SH-SY5Y (cell line): Measurements from ENCODE around the gene CHTF18.

ENCODE experiments used
- GATA2 ChIP-seq: IDR thresholded peaks from 2 replicates; pipeline ENCODE4 v1.6.1; 2011; ENCODE audit warnings: mild to moderate bottlenecking, low read depth, low read length
- GATA3 ChIP-seq: IDR thresholded peaks from 2 replicates; pipeline ENCODE4 v1.6.1; 2011; ENCODE audit warnings: low read depth, mild to moderate bottlenecking, low read length, moderate library complexity

The CHTF18 gene

GRCh38 chr16:817001-817906 lies 28.8 kb downstream of the CHTF18 start:
- TF ChIP-seq GATA2: no peak
- TF ChIP-seq GATA3: no peak

- no peak for TF ChIP-seq GATA2
- TF ChIP-seq GATA3: no peak
Measured at GRCh38 chr16:818132-818531, 29.7 kb downstream of the CHTF18 start.

DNA sequence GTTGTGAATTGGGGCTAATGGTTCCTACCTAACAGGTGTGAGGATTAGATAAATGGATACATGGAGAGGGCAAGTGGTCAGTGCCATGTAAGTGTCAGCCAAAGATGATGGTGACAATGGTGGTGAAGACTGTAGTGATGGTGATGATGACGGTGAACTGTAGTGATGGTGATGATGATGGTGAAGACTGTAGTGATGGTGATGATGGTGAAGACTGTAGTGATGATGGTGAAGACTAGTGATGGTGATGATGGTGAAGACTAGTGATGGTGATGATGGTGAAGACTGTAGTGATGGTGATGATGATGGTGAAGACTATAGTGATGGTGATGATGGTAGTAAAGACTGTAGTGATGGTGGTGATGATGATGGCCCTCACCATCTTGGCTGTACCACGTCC lies 30.2 kb downstream of the CHTF18 start:
- TF ChIP-seq GATA3 (no peak), GATA2 (no peak)

DNA sequence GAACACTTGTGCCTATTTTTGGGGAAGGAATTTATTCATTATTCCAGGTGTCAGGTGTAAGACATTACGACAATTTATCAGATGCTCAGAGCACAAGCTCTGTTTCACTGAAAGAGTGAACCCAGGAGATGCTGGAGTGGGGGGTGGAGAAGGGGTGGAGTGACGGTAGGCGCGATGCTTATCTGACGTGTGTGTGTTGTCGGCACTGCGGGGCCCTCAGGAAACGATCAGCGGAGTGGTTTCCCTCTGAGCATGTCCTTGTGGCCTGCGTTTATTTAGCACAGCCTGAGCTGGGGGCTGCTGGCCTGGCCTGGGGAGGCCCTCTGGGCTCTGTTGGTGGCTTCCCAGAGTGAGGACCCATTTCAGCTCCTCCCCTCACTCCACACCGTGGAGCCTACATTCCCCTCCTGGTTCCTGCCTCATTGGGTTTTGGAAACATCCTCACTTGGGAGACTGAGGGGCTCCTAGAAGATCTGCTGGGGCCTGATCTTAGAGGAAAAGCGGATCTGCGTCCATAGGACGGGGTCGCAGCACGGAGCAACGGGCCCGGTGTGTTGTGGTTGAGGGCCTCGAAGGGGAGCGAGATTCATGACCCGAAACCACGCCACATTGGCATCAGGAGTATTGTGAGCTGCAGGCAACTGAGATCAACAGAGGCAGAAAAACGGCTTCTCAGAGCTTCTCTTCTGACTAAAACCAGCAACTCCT lies 31.1 kb downstream of the CHTF18 start:
- TF ChIP-seq GATA2: no peak

GRCh38 chr16:820748-821147 lies 32.3 kb downstream of the CHTF18 start:
- TF ChIP-seq GATA2: no peak
- TF ChIP-seq GATA3: no peak

DNA sequence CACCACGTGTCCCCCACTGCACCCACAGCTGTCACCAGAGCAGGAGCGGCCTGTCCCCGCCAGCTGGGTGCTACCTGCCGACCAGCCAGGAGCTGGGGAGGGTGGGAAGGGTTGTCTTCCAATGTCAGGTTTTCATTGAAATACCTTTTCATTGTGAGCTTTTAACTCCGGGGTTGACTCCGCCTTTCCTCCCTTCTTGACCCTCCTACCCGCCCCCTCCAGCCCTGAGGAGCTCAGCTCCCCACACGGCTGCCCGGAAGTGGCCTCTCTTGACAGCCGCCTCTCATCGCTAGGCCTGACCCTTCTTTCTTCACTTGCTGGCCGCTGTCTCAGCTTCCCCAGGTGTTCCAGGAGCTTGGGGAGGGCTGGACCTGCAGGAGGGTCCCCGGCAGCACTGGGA lies 33.3 kb downstream of the CHTF18 start:
- no peak for TF ChIP-seq GATA2
- TF ChIP-seq GATA3: no peak

DNA sequence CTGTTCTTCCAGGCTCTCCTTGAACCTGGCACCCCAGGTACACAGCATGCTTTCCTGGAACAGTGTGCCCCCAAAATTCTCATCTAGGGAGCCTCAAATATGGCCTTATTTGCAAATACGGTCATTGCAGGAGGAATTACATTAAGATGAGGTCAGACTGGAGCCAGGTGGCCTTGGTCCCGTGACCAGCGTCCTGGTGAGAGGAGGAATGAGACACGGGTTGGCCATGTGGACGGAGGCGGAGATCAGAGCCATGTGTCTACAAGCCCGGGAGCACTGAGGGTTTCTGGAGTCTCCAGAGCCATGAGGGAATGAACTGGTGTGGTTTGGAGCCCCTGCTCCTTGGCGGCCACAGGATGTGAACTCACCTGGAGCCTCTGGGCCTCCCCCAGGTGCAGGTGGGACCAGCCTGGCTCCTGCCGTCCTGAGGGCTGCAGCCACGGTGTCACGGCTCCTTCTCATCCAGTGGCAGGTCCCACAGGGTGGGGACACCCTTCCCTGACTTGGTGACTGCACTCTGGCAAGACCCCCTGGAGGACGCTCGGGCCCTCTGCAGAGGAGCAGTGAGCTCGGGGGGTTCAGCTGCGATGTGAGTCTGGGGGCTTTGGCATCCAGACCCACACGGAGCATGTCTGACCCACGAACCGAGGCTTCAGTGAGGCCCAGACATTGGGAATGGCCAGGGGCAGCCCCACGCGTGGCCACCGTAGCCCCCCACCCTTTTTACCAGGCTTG lies 33.9 kb downstream of the CHTF18 start:
- TF ChIP-seq GATA3 (no peak), GATA2 (no peak)

- no peak for TF ChIP-seq GATA2
- TF ChIP-seq GATA3: no peak
Measured at GRCh38 chr16:822909-823297, 34.5 kb downstream of the CHTF18 start.

DNA sequence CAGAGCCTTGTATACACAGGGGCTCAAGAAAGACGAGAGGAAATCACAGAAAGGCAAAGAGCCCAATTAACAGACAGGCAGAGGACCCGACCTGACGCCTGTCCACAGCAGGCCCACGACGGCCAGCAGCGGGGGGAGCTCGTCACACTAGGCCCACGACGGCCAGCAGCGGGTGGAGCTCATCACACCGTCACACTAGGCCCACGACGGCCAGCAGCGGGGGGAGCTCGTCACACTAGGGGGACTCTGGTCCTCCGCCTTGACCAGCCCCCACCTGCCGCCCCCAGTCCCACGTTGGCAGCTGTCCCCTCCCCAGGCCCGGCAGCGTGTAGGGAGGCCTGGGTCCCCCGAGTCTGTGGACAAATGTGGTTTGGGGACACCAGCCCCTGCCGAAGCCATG lies 35.8 kb downstream of the CHTF18 start:
- TF ChIP-seq GATA3 (no peak), GATA2 (no peak)

DNA sequence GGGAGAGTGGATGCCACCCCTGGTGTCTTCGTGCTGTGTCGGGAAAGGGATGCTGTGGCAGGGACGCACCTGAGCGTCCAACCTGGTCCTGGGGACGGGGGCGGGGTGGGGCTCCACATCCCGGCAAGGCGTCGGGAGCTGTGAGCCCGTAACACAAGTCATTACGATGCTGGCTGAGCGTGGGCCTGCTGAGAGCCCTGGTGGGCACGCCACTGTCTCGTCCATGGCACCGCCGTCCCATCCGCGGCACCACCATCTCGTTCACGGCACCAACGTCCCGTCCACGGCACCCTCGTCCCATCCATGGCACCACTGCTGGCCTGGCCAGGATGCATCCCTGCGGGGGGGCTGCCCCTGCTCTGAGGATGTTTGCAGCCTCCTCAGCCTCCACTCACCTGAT lies 36.2 kb downstream of the CHTF18 start:
- TF ChIP-seq GATA3: no peak
- no peak for TF ChIP-seq GATA2

DNA sequence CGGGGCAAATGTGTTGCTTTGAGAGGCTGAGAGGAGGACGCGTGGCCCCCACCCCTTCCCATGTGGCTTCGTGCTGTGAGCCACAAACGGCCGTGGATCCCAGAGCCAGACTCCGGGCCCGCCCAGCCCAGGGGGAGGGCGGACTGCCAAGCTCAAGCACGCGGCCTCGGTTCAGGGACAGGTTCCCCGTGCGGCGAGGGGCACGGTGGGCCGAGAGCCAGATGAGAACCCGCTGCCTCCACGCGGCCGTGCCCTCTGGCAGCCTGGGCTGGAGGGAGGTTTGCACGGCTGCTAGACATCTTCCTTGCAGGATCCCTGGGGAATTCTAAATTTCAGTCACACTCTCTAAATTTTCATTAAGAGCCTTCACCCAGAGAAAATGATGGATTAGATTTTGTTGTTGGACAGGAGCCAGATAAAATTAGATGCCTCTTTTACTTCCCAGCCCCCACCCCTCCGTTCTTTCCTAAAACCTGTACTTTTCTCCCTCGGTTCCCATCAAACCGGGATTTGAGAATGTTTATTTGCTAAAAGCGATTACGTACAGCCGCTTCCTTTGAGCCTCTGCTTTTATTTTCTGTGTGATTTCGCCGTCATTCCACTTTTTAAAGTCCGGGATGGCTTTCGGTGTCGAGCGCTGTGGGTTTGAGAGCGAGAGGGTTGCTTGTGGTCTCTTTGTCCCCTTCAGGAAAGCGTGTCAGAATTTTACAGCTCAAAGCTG lies 37.1 kb downstream of the CHTF18 start:
- TF ChIP-seq GATA2: no peak
- no peak for TF ChIP-seq GATA3

- TF ChIP-seq GATA2: no peak
- TF ChIP-seq GATA3: no peak
Measured at GRCh38 chr16:827513-827912, 39.1 kb downstream of the CHTF18 start.

- no peak for TF ChIP-seq GATA2
- TF ChIP-seq GATA3: no peak
Measured at GRCh38 chr16:828891-829290, 40.5 kb downstream of the CHTF18 start.
